GM19468 (cell line): ENCODE results near the gene DNAJC27.
A peak's percentile ranks its signal among the peaks of the same experiment; 100 is the strongest.
"Not testable (repeated sequence)": the region's sequence is repeated elsewhere in the genome, so short reads cannot be mapped to it uniquely, and the experiment has no call there.

ENCODE experiments used
- ATAC-seq: cut with Tn5 transposase; IDR thresholded peaks from one replicate; pipeline ENCODE4 v1.9.1; 2021; ENCODE audit warnings: mild to moderate bottlenecking, moderate library complexity, moderate number of reproducible peaks; ENCODE audit not compliant: unreplicated experiment; ENCODE audit errors: extremely low read depth

Gene DNAJC27

GRCh38 chr2:24971536-24972314, at the start of gene DNAJC27:
TSS of gene DNAJC27 (minus strand) at chr2:24971955. CDS start at chr2:24971904, 51 bp downstream.
- ATAC-seq: peak; percentile 79

GRCh38 chr2:25018681-25019080, 46.9 kb upstream of the DNAJC27 start:
- no peak for ATAC-seq

GRCh38 chr2:25014631-25015030, 42.9 kb upstream of the DNAJC27 start:
- no peak for ATAC-seq

GRCh38 chr2:25011342-25011741, 39.6 kb upstream of the DNAJC27 start:
- not testable (repeated sequence) for ATAC-seq

GRCh38 chr2:25009954-25010353, 38.2 kb upstream of the DNAJC27 start:
- no peak for ATAC-seq

- ATAC-seq: no peak
These were observed 30.3 kb upstream of the DNAJC27 start for GRCh38 chr2:25002066-25002465.

- no peak for ATAC-seq
These were observed 29.5 kb upstream of the DNAJC27 start for GRCh38 chr2:25001325-25001637.

GRCh38 chr2:25000503-25001324, 29.0 kb upstream of the DNAJC27 start:
- no peak for ATAC-seq

GRCh38 chr2:25000036-25000435, 28.3 kb upstream of the DNAJC27 start:
- no peak for ATAC-seq

- not testable (repeated sequence) for ATAC-seq
These were observed 27.3 kb upstream of the DNAJC27 start for GRCh38 chr2:24999097-24999496.

GRCh38 chr2:24994146-24994724, 22.5 kb upstream of the DNAJC27 start:
- no peak for ATAC-seq

- ATAC-seq: no peak
These were observed 21.8 kb upstream of the DNAJC27 start for GRCh38 chr2:24993406-24994145.

GRCh38 chr2:24986372-24986771, 14.6 kb upstream of the DNAJC27 start:
- no peak for ATAC-seq

GRCh38 chr2:24985511-24985910, 13.8 kb upstream of the DNAJC27 start:
- no peak for ATAC-seq

GRCh38 chr2:24984912-24985311, 13.2 kb upstream of the DNAJC27 start:
- no peak for ATAC-seq

- no peak for ATAC-seq
These were observed 9.8 kb upstream of the DNAJC27 start for GRCh38 chr2:24981411-24982136.

GRCh38 chr2:24978661-24979060, 6.9 kb upstream of the DNAJC27 start:
- ATAC-seq: no peak

- ATAC-seq: no peak
These were observed 5.9 kb upstream of the DNAJC27 start for GRCh38 chr2:24977631-24978030.

- no peak for ATAC-seq
These were observed 2.1 kb upstream of the DNAJC27 start for GRCh38 chr2:24973812-24974211.
